ENCODE results near the gene SHISA9. TPM values are rescaled to one million over a fixed set of nuclear protein-coding genes. Genes with fewer than 3 reads are reported as not detected.

SHISA9 gene
- total RNA-seq, 3 donors from 2014 or later = 0.33 to 4.1 TPM; not detected in 1

GRCh38 chr16:12925026-12925800 is 23.8 kb downstream of the SHISA9 start:
- intact Hi-C loops (cut with DNase I; ENCODE audit: low total_unique reads) = no loop called here
- Histone ChIP-seq H3K9me3 (no peaks in the 10 kb centered on the region), H3K4me3 (no peak overlapping the region), H3K27ac (no peak overlapping the region), H3K4me1 (no peaks in the 10 kb centered on the region), H3K36me3 (no peaks in the 10 kb centered on the region), H3K27me3 (no peaks in the 10 kb centered on the region)
- DNase-seq (ENCODE audit: low spot score in 2 of 2) = no peak
- TF ChIP-seq POLR2AphosphoS5 (IDR thresholded peaks at IDR 0.05) (no peak), CTCF (IDR thresholded peaks at IDR 0.05) (no peak), POLR2A (IDR thresholded peaks at IDR 0.05) (no peak)

DNA sequence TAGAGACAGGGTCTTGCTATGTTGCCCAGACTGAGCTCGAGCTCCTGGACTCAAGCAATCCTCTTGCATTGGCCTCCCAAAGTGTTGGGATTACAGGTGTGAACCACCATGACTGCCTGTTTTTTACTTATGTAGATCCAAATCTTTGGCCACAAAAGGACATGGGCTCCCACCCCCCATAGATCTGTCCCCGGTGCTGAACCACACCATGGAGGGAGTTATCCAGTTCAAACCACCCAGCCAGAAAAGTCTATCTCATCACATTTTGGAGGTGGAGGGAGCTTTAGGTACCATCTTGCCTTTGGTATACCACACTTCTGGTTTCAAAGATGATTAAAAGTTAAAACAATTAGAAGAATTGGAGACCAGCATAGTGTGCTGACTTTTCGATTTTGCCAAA is 26.2 kb downstream of the SHISA9 start:
- no peak for DNase-seq (ENCODE audit: low spot score in 2 of 2)
- TF ChIP-seq POLR2A (IDR thresholded peaks at IDR 0.05) = no peak
- TF ChIP-seq CTCF (IDR thresholded peaks at IDR 0.05) = no peak
- no peak for TF ChIP-seq POLR2AphosphoS5 (IDR thresholded peaks at IDR 0.05)
- Histone ChIP-seq H3K36me3 (no peaks in the 10 kb centered on the region), H3K27me3 (no peaks in the 10 kb centered on the region), H3K9me3 (no peaks in the 10 kb centered on the region), H3K4me3 (no peak overlapping the region), H3K27ac (no peak overlapping the region), H3K4me1 (no peaks in the 10 kb centered on the region)
- intact Hi-C loops (cut with DNase I; ENCODE audit: low total_unique reads) = no loop called here

- H3K27ac ChIP-seq = no peak overlapping the region
- no peak overlapping the region for H3K4me3 ChIP-seq
- no peaks in the 10 kb centered on the region for H3K27me3 ChIP-seq
- no peaks in the 10 kb centered on the region for H3K4me1 ChIP-seq
- DNase-seq (ENCODE audit: low spot score in 2 of 2) = no peak
- H3K36me3 ChIP-seq = no peaks in the 10 kb centered on the region
- TF ChIP-seq CTCF (IDR thresholded peaks at IDR 0.05) = no peak
- no peak for TF ChIP-seq POLR2AphosphoS5 (IDR thresholded peaks at IDR 0.05)
- TF ChIP-seq POLR2A (IDR thresholded peaks at IDR 0.05) = no peak
- H3K9me3 ChIP-seq = no peaks in the 10 kb centered on the region
- intact Hi-C loops (cut with DNase I; ENCODE audit: low total_unique reads) = no loop called here
These were observed 29.5 kb downstream of the SHISA9 start for GRCh38 chr16:12930881-12931280.

- no peaks in the 10 kb centered on the region for H3K27me3 ChIP-seq
- no peak for DNase-seq (ENCODE audit: low spot score in 2 of 2)
- intact Hi-C loops (cut with DNase I; ENCODE audit: low total_unique reads) = no loop called here
- H3K4me1 ChIP-seq = no peaks in the 10 kb centered on the region
- no peak for TF ChIP-seq POLR2A (IDR thresholded peaks at IDR 0.05)
- no peak for TF ChIP-seq CTCF (IDR thresholded peaks at IDR 0.05)
- TF ChIP-seq POLR2AphosphoS5 (IDR thresholded peaks at IDR 0.05) = no peak
- H3K36me3 ChIP-seq = no peaks in the 10 kb centered on the region
- H3K9me3 ChIP-seq = peaks cover 0 to 6% of the 10 kb centered on the region in 2 donors
- no peak overlapping the region for H3K27ac ChIP-seq
- no peak overlapping the region for H3K4me3 ChIP-seq
These were observed 35.0 kb downstream of the SHISA9 start for GRCh38 chr16:12936391-12936790.

GRCh38 chr16:12941896-12942295 is 40.5 kb downstream of the SHISA9 start:
- Histone ChIP-seq H3K4me1 (no peaks in the 10 kb centered on the region), H3K4me3 (no peak overlapping the region), H3K27ac (no peak overlapping the region), H3K27me3 (no peaks in the 10 kb centered on the region), H3K9me3 (peaks cover 0 to 12% of the 10 kb centered on the region in 2 donors), H3K36me3 (no peaks in the 10 kb centered on the region)
- intact Hi-C loops (cut with DNase I; ENCODE audit: low total_unique reads) = no loop called here
- no peak for DNase-seq (ENCODE audit: low spot score in 2 of 2)
- TF ChIP-seq CTCF (IDR thresholded peaks at IDR 0.05) (no peak), POLR2A (IDR thresholded peaks at IDR 0.05) (no peak), POLR2AphosphoS5 (IDR thresholded peaks at IDR 0.05) (no peak)

Measured in breast epithelium (tissue), 4 donors.